Measurements from ENCODE around the gene ACE.

DNA sequence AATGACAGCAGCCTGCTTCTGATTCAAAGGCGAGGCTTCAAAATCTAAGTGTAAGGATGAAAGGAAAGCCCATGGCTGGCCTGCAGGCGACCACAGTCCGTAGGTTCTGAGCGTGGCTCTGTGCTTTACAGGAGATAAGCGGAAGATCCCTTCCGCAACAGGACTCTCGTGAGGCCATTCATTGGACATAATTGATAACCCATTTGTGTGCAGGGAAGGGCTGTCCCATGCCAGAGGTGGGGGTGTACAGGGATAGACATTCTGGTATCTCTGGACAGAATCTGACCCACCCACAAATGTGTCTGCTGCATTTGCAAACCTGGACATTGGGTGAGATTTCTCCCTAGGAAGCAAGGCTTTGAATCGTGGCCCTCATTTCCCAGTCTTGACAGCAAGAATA, 34.8 kb upstream of the ACE start:
- TF ChIP-seq CTCF (optimal IDR thresholded peaks at IDR 0.05 in 1 of 3, IDR thresholded peaks at IDR 0.05 in 1 of 3, conservative IDR thresholded peaks at IDR 0.05 in 1 of 3; ENCODE audit: extremely low read depth in 1 of 3, insufficient read depth in 2 of 3, low read length in 3 of 3) (no peak), EZH2 (IDR thresholded peaks at IDR 0.05; ENCODE audit: low read length) (no peak)
